Measurements from ENCODE around the gene F2.
"Not testable (repeated sequence)": the region's sequence is repeated elsewhere in the genome, so short reads cannot be mapped to it uniquely, and the experiment has no call there.

The F2 gene

GRCh38 chr11:46717825-46718154 is 1.2 kb upstream of the F2 start:
- not testable (repeated sequence) for DNase-seq (ENCODE audit: low read depth, low spot score)

GRCh38 chr11:46718155-46719019 is 626 bp upstream of the F2 start:
- no peak for DNase-seq (ENCODE audit: low read depth, low spot score)

- no peak for DNase-seq (ENCODE audit: low read depth, low spot score)
Measured at GRCh38 chr11:46719543-46720218, 668 bp downstream of the F2 start.

DNA sequence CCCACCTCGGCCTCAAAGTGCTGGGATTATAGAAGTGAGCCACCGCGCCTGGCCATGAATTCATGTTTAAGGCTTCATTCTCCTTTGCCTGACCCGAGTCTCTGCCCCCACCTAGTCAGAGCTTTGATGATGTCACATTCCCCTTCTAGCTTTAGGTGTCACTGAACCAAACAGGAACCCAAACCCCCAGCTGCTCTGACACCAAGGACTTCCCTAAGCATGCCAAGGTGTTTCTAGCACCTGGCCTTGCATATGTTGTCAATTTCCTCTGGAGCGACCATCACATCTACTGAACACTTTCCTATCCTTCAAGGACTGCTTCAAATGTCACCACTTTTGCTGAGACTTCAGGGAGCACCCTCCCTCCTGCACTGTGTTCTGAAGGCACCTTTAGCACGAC is 2.3 kb downstream of the F2 start:
- no peak for DNase-seq (ENCODE audit: low read depth, low spot score)

GRCh38 chr11:46722566-46723358 is 3.7 kb downstream of the F2 start:
- DNase-seq (ENCODE audit: low read depth, low spot score) = no peak

GRCh38 chr11:46723359-46723680 is 4.3 kb downstream of the F2 start:
- no peak for DNase-seq (ENCODE audit: low read depth, low spot score)

DNA sequence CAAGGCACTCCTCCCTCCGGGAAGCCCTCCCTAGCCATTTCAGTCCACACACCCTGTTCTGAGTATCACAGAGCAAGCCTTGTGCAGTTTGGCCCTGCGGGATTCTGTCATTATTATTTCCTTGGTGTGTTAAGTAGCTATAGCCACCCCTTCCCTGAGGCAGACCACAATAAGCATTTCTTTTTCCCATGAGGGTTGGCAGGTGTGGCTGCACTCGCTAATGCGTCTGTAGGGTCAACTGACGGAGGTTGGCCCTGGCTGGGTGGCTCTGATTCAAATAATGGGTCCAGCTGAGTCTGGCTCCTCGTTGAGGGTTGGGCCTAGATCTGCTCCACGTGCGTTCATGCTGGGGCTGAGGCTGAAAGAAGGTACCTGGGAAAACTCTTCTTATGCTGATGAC is 5.1 kb downstream of the F2 start:
- no peak for DNase-seq (ENCODE audit: low read depth, low spot score)

DNA sequence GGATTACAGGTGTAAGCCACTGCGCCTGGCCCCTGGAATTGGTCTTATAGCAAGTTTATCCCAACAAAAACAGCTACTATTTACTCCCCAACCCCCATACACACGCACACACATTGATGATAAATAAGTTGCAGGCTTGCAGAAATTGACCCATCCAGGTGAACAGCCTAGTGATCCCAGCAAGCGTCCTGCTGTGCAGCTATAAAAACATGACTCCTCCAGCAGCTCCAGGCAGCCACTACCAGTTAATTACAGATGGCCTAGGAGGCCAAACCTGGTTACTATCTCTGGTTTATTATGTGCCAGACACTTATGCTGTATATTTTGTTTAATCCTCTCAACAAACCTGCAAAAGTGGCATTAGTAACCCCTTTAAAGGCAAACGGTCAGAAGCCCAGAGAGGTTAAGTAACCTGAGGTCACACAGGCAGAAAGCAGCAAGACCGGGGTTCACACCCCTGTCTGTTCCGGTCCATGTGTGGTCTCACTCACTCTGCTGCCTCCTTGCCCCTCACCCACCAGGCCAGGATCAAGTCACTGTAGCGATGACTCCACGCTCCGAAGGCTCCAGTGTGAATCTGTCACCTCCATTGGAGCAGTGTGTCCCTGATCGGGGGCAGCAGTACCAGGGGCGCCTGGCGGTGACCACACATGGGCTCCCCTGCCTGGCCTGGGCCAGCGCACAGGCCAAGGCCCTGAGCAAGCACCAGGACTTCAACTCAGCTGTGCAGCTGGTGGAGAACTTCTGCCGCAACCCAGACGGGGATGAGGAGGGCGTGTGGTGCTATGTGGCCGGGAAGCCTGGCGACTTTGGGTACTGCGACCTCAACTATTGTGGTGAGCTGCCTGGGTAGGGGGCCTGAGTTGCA is 6.6 kb downstream of the F2 start:
- no peak for DNase-seq (ENCODE audit: low read depth, low spot score)

- DNase-seq (ENCODE audit: low read depth, low spot score) = no peak
Measured at GRCh38 chr11:46726206-46726862, 7.3 kb downstream of the F2 start.

DNA sequence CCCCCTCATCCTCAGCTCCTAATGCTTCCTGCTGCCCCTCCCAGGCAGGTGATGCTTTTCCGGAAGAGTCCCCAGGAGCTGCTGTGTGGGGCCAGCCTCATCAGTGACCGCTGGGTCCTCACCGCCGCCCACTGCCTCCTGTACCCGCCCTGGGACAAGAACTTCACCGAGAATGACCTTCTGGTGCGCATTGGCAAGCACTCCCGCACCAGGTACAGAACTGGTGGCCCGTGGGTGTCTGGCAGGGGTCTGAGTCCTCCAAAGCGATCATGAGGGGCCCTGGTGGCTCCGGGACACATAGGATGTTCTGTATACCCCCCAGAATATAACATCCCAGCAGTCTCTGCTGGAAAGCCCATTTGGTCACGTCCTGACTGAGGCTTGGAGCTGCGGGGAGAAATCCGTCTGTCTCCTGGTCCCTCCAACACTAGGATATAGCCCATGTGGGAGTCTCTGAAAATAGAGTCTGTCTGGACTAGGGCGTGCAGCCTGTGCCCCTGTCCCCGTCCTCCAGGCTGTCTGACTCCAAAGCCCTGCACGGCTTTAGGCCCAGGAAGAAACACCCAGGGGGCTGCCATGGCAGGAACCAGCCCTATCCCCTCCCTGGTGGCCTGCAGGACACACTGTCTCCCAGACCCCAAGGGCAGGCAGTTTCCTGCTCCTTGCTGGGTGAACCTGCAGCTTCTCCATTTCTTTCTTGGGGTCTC is 9.1 kb downstream of the F2 start:
- no peak for DNase-seq (ENCODE audit: low read depth, low spot score)

- no peak for DNase-seq (ENCODE audit: low read depth, low spot score)
Measured at GRCh38 chr11:46728659-46729040, 9.6 kb downstream of the F2 start.

DNA sequence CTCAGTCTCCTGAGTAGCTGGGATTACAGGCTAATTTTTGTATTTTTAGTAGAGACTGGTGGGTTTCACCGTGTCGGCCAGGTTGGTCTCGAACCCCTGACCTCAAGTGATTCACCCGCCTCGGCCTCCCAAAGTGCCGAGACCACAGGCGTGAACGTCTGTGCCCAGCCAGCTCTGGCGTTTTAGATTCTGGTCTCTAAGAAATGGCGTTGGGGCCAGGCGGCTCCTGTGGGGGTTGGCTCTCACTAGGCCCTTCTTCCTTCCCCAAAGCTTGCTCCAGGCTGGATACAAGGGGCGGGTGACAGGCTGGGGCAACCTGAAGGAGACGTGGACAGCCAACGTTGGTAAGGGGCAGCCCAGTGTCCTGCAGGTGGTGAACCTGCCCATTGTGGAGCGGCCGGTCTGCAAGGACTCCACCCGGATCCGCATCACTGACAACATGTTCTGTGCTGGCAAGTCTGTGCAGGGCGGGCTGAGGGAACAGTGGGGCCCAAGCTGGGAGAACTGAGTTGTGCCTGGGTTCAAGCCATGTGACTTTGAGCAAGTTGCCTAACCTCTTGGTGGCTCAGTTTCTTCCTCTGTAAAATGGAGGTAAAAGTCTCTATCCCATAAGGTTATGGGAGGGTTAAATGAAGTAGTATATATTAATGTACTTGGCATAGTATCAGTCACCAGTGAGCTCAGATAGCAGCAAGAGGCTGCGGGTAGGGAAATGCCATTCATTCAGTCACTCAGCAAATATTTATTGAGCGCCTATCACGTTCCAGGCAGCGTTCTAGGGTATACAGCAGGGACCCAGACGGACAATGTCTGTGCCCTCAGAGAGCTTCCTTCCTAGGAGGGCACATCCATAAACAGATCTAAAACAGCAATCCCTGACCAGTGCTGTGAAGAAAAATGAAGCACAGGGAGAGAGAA is 10.4 kb downstream of the F2 start:
- DNase-seq (ENCODE audit: low read depth, low spot score) = no peak

GRCh38 chr11:46731545-46731944 is 12.5 kb downstream of the F2 start:
- DNase-seq (ENCODE audit: low read depth, low spot score) = no peak

GRCh38 chr11:46733234-46733633 is 14.2 kb downstream of the F2 start:
- DNase-seq (ENCODE audit: low read depth, low spot score) = no peak

- no peak for DNase-seq (ENCODE audit: low read depth, low spot score)
Measured at GRCh38 chr11:46736146-46736545, 17.1 kb downstream of the F2 start.

GRCh38 chr11:46736615-46737014 is 17.6 kb downstream of the F2 start:
- no peak for DNase-seq (ENCODE audit: low read depth, low spot score)

GRCh38 chr11:46737699-46738098 is 18.7 kb downstream of the F2 start:
- DNase-seq (ENCODE audit: low read depth, low spot score) = no peak

- no peak for DNase-seq (ENCODE audit: low read depth, low spot score)
Measured at GRCh38 chr11:46738887-46739286, 19.9 kb downstream of the F2 start.

All from brain pericyte (primary cell).